ENCODE data around the gene NALF2. TPM values are rescaled to one million over a fixed set of nuclear protein-coding genes. Genes with fewer than 3 reads are reported as not detected.

Gene NALF2
- total and polyA plus RNA-seq, 2 of the 13 experiments (the other 11 are each of a cell fraction or from before 2014, with no cell fraction given) = 2.2 to 4.0 TPM

DNA sequence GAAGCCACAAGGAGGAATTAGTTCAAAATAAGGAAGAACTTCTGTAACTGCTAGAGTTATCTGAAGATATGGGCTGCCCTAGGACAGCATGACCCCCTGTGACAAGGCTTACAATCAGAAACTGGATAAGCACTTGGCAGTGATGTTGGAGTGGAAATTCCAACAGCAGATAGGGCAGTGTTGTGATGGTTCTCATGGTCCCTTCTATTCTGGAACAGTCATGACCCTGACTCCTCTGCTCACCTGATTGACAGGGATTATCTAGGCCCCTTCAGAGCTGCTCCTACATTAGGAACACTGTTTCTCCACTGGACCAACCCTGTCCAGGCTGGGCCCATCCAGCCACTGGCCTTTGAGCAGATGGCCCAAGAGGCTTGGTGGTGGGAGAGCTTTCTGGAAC, 17.9 kb downstream of the NALF2 start (continued):
- no peak for TF ChIP-seq ZNF234 (CRISPR knock-in tag; conservative IDR thresholded peaks at IDR 0.05)
- TF ChIP-seq ZNF879 (CRISPR knock-in tag; IDR thresholded peaks at IDR 0.05) = no peak
- TF ChIP-seq GABPA (IDR thresholded peaks at IDR 0.05; ENCODE audit: low read depth, low read length) = no peak
- TF ChIP-seq GABPA (CRISPR knock-in tag; IDR thresholded peaks at IDR 0.05; ENCODE audit: low read depth) = no peak

DNA sequence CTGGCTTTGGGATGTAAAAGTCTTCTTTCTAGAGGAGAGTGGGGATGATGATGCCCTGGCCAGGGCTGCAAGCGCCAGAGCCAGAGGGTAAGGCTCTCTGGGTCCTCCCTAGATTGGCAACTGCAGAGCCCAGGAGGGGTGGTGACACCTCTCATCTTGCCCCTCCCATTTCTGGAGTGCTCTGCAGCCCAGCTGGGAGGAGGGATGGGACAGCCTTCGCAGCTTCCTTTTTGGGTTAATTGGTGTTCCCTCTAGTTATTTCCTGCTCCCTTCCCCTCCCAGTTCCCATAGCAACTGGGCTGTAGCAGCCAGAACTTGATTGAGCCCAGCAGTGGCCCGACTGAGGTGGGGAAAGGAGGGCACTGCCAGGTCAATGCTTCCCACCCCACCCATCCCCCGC, 19.2 kb downstream of the NALF2 start:
- in situ Hi-C loops (cut with HindIII; ENCODE audit: extremely low pct_ligation_motif_present, low pct_unique_long_range_greater_than_20kb) (no loop called here), intact Hi-C loops (cut with micrococcal nuclease; ENCODE audit: unreplicated experiment) (no loop called here)
- no peak overlapping the region for H2AFZ ChIP-seq (ENCODE audit: low read length)
- H4K20me1 ChIP-seq (ENCODE audit: insufficient read depth, low read length) = no peaks in the 10 kb centered on the region
- no peak for ATAC-seq
- no TSS peak for BruUV-seq (replicated peaks)
- no peak overlapping the region for H3K4me2 ChIP-seq (ENCODE audit: low read depth, low read length)
- H3K9ac ChIP-seq (ENCODE audit: insufficient read depth, low read depth, low read length) = no peak overlapping the region
- H3K27ac ChIP-seq (ENCODE audit: extremely low read length, insufficient read depth, low read length) = no peak overlapping the region
- H3K9me3 ChIP-seq (ENCODE audit: low read length) = no peaks in the 10 kb centered on the region
- POLR2A ChIA-PET = no interaction called here
- H3K27me3 ChIP-seq (ENCODE audit: control insufficient read depth in 1 of 2, insufficient read depth in 2 of 2, low read length in 2 of 2) = no peaks in the 10 kb centered on the region
- DNase-seq (ENCODE audit: low spot score) = no peak
- FAIRE-seq = no peak
- CTCF ChIA-PET (ENCODE audit: low intra/inter-chr PET ratio, low total read pairs) = no interaction called here
- no peak overlapping the region for H3K4me3 ChIP-seq (replicated peaks in 1 of 3; ENCODE audit: insufficient read depth in 1 of 3, low read depth in 2 of 3, low read length in 3 of 3)
- H3K79me2 ChIP-seq (ENCODE audit: insufficient read depth, low read length) = no peaks in the 10 kb centered on the region
- no peaks in the 10 kb centered on the region for H3K36me3 ChIP-seq (replicated peaks in 1 of 2; ENCODE audit: control insufficient read depth in 1 of 2, insufficient read depth in 2 of 2, low read length in 2 of 2)
- no CpG with 5 or more reads among the region's 4 CpGs for WGBS (ENCODE audit: low lambda C conversion rate)
- no peak for TF ChIP-seq ZNF674 (CRISPR knock-in tag; IDR thresholded peaks at IDR 0.05; ENCODE audit: low read depth)
- TF ChIP-seq HDAC6 (IDR thresholded peaks at IDR 0.05; ENCODE audit: low read depth, low read length) = no peak
- no peak for TF ChIP-seq ZSCAN30 (CRISPR knock-in tag; IDR thresholded peaks at IDR 0.05)
- no peak for TF ChIP-seq AHR (CRISPR knock-in tag; IDR thresholded peaks at IDR 0.05)
- no peaks in the 10 kb centered on the region for H3K4me1 ChIP-seq (ENCODE audit: insufficient read depth, low read length)

DNA sequence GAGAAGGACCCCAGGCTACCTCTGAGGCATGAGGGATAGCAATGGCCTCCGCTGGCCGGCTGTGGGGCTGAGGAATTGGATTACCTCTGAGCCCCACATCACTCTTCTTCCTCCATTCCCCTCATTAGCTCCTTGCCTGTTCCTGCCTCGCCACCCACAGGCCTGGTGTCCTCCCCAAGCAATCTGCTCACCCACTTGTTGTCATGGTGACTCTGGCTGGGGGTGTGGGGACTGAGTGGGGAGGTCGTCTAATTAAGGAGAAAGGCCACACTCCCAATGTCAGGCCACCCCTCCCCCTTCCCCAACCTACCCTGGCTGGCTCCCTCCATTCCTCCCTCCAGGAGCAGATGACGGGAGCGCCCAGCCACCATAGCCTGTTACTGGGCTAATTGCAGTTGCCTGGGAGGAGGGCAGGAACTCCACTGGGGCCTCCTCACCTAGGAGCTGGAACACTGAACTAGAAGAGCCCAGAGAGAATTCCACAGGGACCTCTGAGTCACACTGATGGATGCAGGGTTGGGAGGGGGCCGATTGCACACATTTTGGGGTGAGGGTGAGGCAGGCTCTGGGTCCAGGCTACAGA, 20.7 kb downstream of the NALF2 start:
- WGBS (ENCODE audit: low lambda C conversion rate) = 97% methylated on average over 5 of the region's 7 CpGs
- ATAC-seq (no peak), DNase-seq (ENCODE audit: low spot score) (no peak), FAIRE-seq (no peak)
- Histone ChIP-seq H2AFZ (ENCODE audit: low read length) (no peak overlapping the region), H3K27me3 (ENCODE audit: control insufficient read depth in 1 of 2, insufficient read depth in 2 of 2, low read length in 2 of 2) (no peaks in the 10 kb centered on the region), H3K4me2 (ENCODE audit: low read depth, low read length) (no peak overlapping the region), H3K79me2 (ENCODE audit: insufficient read depth, low read length) (no peaks in the 10 kb centered on the region), H4K20me1 (ENCODE audit: insufficient read depth, low read length) (no peaks in the 10 kb centered on the region), H3K36me3 (replicated peaks in 1 of 2; ENCODE audit: control insufficient read depth in 1 of 2, insufficient read depth in 2 of 2, low read length in 2 of 2) (no peaks in the 10 kb centered on the region), H3K27ac (ENCODE audit: extremely low read length, insufficient read depth, low read length) (no peak overlapping the region), H3K9ac (ENCODE audit: insufficient read depth, low read depth, low read length) (no peak overlapping the region), H3K4me3 (replicated peaks in 1 of 3; ENCODE audit: insufficient read depth in 1 of 3, low read depth in 2 of 3, low read length in 3 of 3) (no peak overlapping the region), H3K9me3 (ENCODE audit: low read length) (no peaks in the 10 kb centered on the region), H3K4me1 (ENCODE audit: insufficient read depth, low read length) (no peaks in the 10 kb centered on the region)
- intact Hi-C loops (cut with micrococcal nuclease; ENCODE audit: unreplicated experiment) = no loop called here
- POLR2A ChIA-PET = no interaction called here
- no TSS peak for BruUV-seq (replicated peaks)
- CTCF ChIA-PET (ENCODE audit: low intra/inter-chr PET ratio, low total read pairs) = no interaction called here
- in situ Hi-C loops (cut with HindIII; ENCODE audit: extremely low pct_ligation_motif_present, low pct_unique_long_range_greater_than_20kb) = no loop called here
- no peak for TF ChIP-seq SALL2 (CRISPR knock-in tag; IDR thresholded peaks at IDR 0.05)
- no peak for TF ChIP-seq ZNF121 (CRISPR knock-in tag; IDR thresholded peaks at IDR 0.05)
- no peak for TF ChIP-seq ZNF432 (CRISPR knock-in tag; IDR thresholded peaks at IDR 0.05; ENCODE audit: borderline replicate concordance)
- no peak for TF ChIP-seq ZNF205 (CRISPR knock-in tag; IDR thresholded peaks at IDR 0.05)

Measured in HepG2 (cell line).